GM23338 (cell line): ENCODE data around the gene PEDS1.

ENCODE experiments used
- CREB1 ChIP-seq: fragments of 250-450 bp; sonication (Bioruptor Pico); IDR thresholded peaks from 2 replicates; pipeline ENCODE4 v1.5.0; 2020; ENCODE audit warnings: low read depth, mild to moderate bottlenecking, moderate library complexity
- CTCF ChIP-seq, 2 experiments: fragments of 200-600 bp in 1 of 2; sonication (generic) in 1 of 2; conservative IDR thresholded peaks; 2 replicates each; pipeline versions ENCODE4 v1.5.1 to v1.6.1; 2016 to 2017; ENCODE audit warnings: antibody characterized with exemption in 2 of 2, low read depth in 2 of 2, mild to moderate bottlenecking in 2 of 2, moderate library complexity in 1 of 2
- EZH2 ChIP-seq: fragments of 200-600 bp; sonication (generic); IDR thresholded peaks from one replicate; pipeline ENCODE4 v1.8.0; 2017; ENCODE audit warnings: antibody characterized with exemption, mild to moderate bottlenecking, low read depth; ENCODE audit not compliant: unreplicated experiment
- EZH2phosphoT487 ChIP-seq: fragments of 200-600 bp; sonication (generic); IDR thresholded peaks from one replicate; pipeline ENCODE4 v1.8.1; 2018; ENCODE audit warnings: antibody characterized with exemption; ENCODE audit not compliant: unreplicated experiment
- JUNB ChIP-seq: IDR thresholded peaks from one replicate; pipeline ENCODE4 v1.6.1; 2016; ENCODE audit warnings: antibody characterized with exemption; ENCODE audit not compliant: unreplicated experiment
- POLR2AphosphoS5 ChIP-seq: IDR thresholded peaks from 2 replicates; pipeline ENCODE4 v1.6.1; 2016; ENCODE audit warnings: antibody characterized with exemption, low read depth
- REST ChIP-seq: IDR thresholded peaks from one replicate; pipeline ENCODE4 v1.6.1; 2018; ENCODE audit warnings: antibody characterized with exemption; ENCODE audit not compliant: unreplicated experiment
- ZNF114 ChIP-seq: fragments of 250-450 bp; sonication (Bioruptor Pico); IDR thresholded peaks from 2 replicates; pipeline ENCODE4 v1.5.0; 2020; ENCODE audit warnings: mild to moderate bottlenecking, moderate library complexity

- TF ChIP-seq CREB1 (no peak), CTCF (conservative IDR thresholded peaks at IDR 0.05; ENCODE audit: low read depth in 2 of 2) (no peak), POLR2AphosphoS5 (no peak), EZH2phosphoT487 (no peak), REST (no peak), EZH2 (no peak), ZNF114 (no peak), JUNB (no peak)
Observed at GRCh38 chr20:50107086-50107660, 46.4 kb downstream of the PEDS1 start.
